SH-SY5Y (cell line): Measurements from ENCODE around the gene ATP6V1G3.

Experiments
- GATA2 ChIP-seq: IDR thresholded peaks from 2 replicates; pipeline ENCODE4 v1.6.1; 2011; ENCODE audit warnings: mild to moderate bottlenecking, low read depth, low read length
- GATA3 ChIP-seq: IDR thresholded peaks from 2 replicates; pipeline ENCODE4 v1.6.1; 2011; ENCODE audit warnings: low read depth, mild to moderate bottlenecking, low read length, moderate library complexity

DNA sequence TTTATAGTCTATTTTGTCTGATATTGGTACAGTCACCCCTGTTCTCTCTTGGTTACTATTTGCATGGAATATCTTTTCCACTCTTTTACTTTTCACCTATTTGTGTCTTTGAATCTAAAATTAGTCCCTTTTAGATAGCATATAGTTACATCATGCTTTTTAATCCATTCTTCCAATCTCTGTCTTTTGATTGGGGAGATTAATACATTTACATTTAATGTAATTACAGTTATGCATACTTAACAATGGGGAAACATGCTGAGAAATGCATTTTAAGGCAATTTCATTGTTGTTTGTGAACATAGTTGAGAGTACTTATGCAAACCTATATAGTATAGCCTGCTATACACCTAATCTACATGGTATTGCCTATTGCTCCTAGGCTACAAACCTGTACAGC is 48.4 kb upstream of the ATP6V1G3 start:
- TF ChIP-seq GATA3 (no peak), GATA2 (no peak)
